ENCODE data around the gene RNF212. TPM values are rescaled to one million over a fixed set of nuclear protein-coding genes. Genes with fewer than 3 reads are reported as not detected.
A peak's percentile ranks its signal among the peaks of the same experiment; 100 is the strongest.

RNF212 gene
- total RNA-seq, 4 donors from 2014 or later = 1.3 TPM; not detected in 3

DNA sequence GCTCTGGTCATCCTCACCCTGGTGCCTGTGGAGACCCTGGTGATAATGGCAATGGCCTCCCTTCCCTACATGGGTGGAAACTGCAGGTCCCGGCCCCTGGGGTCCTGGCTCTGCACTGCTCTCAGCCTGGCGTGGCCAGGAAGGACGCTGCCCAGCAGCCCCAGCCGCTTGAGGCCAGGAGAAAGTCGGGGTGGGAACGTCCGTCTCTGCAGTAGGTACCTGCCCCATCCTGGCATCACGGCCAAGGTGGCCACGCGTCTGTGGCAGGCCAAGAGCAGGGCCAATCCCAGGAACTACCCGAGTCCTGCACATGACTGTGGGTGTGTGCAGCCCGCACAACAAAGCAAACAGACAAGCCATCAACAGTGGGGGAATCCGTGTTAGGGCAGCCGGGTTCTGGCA, 68.2 kb downstream of the RNF212 start:
- Histone ChIP-seq H3K36me3 (no peaks in the 10 kb centered on the region), H3K27ac (no peak overlapping the region), H3K27me3 (peaks cover 39 to 84% (median 59%) of the 10 kb centered on the region in 3 donors), H3K4me3 (no peak overlapping the region), H3K9me3 (no peaks in the 10 kb centered on the region), H3K4me1 (peaks cover 0 to 3% of the 10 kb centered on the region in 2 donors)
- intact Hi-C loops (cut with DNase I; ENCODE audit: low total_unique reads) = no loop called here
- in situ Hi-C loops (cut with MboI; ENCODE audit: low sequenced_read_pairs in 4 of 4) = no loop called here
- DNase-seq (no peak), ATAC-seq (no peak)
- TF ChIP-seq, protein P1, sequence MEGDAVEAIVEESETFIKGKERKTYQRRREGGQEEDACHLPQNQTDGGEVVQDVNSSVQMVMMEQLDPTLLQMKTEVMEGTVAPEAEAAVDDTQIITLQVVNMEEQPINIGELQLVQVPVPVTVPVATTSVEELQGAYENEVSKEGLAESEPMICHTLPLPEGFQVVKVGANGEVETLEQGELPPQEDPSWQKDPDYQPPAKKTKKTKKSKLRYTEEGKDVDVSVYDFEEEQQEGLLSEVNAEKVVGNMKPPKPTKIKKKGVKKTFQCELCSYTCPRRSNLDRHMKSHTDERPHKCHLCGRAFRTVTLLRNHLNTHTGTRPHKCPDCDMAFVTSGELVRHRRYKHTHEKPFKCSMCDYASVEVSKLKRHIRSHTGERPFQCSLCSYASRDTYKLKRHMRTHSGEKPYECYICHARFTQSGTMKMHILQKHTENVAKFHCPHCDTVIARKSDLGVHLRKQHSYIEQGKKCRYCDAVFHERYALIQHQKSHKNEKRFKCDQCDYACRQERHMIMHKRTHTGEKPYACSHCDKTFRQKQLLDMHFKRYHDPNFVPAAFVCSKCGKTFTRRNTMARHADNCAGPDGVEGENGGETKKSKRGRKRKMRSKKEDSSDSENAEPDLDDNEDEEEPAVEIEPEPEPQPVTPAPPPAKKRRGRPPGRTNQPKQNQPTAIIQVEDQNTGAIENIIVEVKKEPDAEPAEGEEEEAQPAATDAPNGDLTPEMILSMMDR (IDR thresholded peaks at IDR 0.05 in 4 of 5, conservative IDR thresholded peaks at IDR 0.05 in 1 of 5) = no peak
- TF ChIP-seq POLR2A (IDR thresholded peaks at IDR 0.05) = no peak

DNA sequence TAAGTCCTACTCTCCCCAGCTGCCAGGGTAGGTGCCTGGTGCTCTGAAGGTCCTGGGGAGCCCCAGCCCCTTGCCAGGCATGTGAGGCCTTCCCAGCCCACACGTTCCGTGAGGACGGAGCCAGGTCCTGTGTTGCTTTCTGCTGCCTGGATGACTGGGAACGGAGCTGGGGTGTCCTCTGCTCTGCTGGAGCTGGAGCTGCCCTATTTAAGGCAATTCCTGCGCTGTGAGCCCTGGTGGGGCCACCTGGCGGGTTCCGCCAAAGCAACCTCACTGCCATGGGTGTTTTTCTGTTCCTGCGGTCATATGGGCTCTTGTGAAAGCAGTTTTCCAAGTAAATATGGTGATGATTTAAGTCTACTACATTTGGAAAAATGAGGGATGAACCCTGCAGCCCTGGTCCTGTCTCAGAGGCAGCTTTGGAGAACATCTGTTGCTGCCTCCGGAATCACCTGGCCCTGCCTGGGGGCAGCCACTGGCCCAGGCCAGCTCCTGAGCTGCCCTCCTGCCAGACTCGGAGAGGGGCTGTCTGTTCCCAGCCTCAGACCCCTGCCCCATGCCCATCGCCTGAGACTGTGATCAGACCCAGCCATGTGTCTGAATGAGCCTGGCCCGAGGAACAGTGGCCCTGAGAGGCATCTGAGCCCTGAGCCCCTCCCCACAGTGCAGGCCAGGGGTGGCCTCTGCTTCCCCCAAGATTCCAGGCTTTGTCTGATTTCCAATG, 68.7 kb downstream of the RNF212 start:
- TF ChIP-seq, protein P1 (IDR thresholded peaks at IDR 0.05 in 4 of 5, conservative IDR thresholded peaks at IDR 0.05 in 1 of 5) = no peak
- TF ChIP-seq POLR2A (IDR thresholded peaks at IDR 0.05) = no peak
- Histone ChIP-seq H3K4me1 (peaks cover 0 to 3% of the 10 kb centered on the region in 2 donors), H3K27me3 (peaks cover 37 to 81% (median 54%) of the 10 kb centered on the region in 3 donors), H3K4me3 (no peak overlapping the region), H3K36me3 (no peaks in the 10 kb centered on the region), H3K9me3 (no peaks in the 10 kb centered on the region), H3K27ac (no peak overlapping the region)
- intact Hi-C loops (cut with DNase I; ENCODE audit: low total_unique reads) (no loop called here), in situ Hi-C loops (cut with MboI; ENCODE audit: low sequenced_read_pairs in 4 of 4) (no loop called here)
- no peak for ATAC-seq
- no peak for DNase-seq

DNA sequence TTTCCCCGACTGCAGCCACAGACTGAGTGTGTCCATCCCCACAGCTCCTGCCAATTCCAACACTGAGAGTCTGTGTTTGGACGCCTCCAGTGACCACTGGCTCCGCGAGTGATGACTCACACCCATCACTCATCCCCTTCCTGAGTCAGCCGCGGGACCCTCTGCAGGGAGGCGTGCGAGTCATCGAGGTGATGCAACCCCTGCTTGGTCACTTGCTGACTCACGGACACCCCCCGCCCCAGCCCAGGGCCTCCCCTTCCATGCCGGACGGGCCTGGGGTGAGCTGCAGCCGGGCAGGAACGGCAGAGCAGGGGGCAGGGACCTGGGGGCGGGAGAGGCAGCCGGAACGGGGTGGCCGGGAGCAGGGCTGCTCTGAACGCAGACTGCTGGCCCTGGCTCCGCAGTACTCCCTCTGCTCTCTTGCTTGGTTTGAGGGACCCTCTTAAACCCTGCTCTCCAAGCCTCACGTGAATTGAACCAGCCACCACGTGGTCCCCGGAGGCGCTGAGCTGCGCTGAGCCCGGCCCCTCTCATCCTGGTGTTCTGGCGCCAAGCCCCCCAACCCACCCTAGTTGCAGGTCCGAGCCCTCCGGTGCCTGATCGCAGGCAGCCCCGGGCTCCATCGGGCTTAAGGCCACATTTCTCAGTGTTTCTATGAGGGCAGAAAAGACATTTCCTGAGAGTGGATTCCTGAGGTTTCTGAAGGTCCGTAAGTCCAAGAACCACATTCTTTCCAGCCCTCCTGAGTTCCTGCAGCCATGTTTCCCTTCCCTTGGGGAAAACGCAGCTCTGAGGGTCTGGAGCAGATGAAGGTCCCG, 69.5 kb downstream of the RNF212 start:
- in situ Hi-C loops (cut with MboI; ENCODE audit: low sequenced_read_pairs in 4 of 4) = no loop called here
- TF ChIP-seq, protein P1 (IDR thresholded peaks at IDR 0.05 in 4 of 5, conservative IDR thresholded peaks at IDR 0.05 in 1 of 5) = no peak
- no peak for TF ChIP-seq POLR2A (IDR thresholded peaks at IDR 0.05)
- peaks cover 0 to 3% of the 10 kb centered on the region in 2 donors for H3K4me1 ChIP-seq
- peak; percentile 79 to 84 for ATAC-seq
- intact Hi-C loops (cut with DNase I; ENCODE audit: low total_unique reads) = no loop called here
- peaks cover 36 to 77% (median 48%) of the 10 kb centered on the region in 3 donors for H3K27me3 ChIP-seq
- H3K27ac ChIP-seq = no peak overlapping the region
- no peaks in the 10 kb centered on the region for H3K9me3 ChIP-seq
- no peaks in the 10 kb centered on the region for H3K36me3 ChIP-seq
- peak; percentile 76 to 84 for DNase-seq
- no peak overlapping the region for H3K4me3 ChIP-seq

DNA sequence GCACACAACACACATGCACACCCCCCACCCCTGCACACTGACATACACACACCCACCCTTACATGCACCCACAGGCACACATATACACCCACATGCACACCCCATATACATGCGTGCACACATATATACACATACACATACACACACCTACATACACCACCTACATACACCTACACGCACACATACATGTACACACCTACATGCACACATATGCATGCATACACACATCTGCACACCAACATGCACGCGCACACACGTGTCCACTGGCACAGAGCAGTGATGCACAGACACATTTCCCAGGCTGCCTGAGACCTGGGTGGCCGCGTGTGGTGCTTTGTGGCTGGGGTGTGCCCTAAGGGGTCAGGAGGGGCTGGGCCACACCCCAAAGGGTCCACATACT, 70.2 kb downstream of the RNF212 start:
- no peak overlapping the region for H3K4me3 ChIP-seq
- ATAC-seq = no peak
- H3K4me1 ChIP-seq = peaks cover 0 to 3% of the 10 kb centered on the region in 2 donors

More for the DNA sequence above, 70.2 kb downstream of the RNF212 start:
- intact Hi-C loops (cut with DNase I; ENCODE audit: low total_unique reads) = no loop called here
- Histone ChIP-seq H3K36me3 (no peaks in the 10 kb centered on the region), H3K27ac (no peak overlapping the region), H3K9me3 (no peaks in the 10 kb centered on the region), H3K27me3 (peaks cover 32 to 70% (median 47%) of the 10 kb centered on the region in 3 donors)
- in situ Hi-C loops (cut with MboI; ENCODE audit: low sequenced_read_pairs in 4 of 4) = no loop called here
- TF ChIP-seq, protein P1 (IDR thresholded peaks at IDR 0.05 in 4 of 5, conservative IDR thresholded peaks at IDR 0.05 in 1 of 5) = no peak
- no peak for TF ChIP-seq POLR2A (IDR thresholded peaks at IDR 0.05)
- DNase-seq = no peak
